Left colon (tissue), 2 donors: Measurements from ENCODE around the gene FANCD2. TPM values are rescaled to one million over a fixed set of nuclear protein-coding genes. Genes with fewer than 3 reads are reported as not detected.
"Not testable (repeated sequence)": the region's sequence is repeated elsewhere in the genome, so short reads cannot be mapped to it uniquely, and the experiment has no call there.

Source experiments
- ATAC-seq: fragments of 200-7000 bp; cut with Tn5 transposase; one replicate; pipeline ENCODE4 v1.9.1; 2020; ENCODE audit warnings: mild to moderate bottlenecking, moderate library complexity
- DNase-seq, 2 donors: peaks; one replicate each; pipeline ENCODE4 v3.0.0-alpha.2; 2020
- intact Hi-C, 2 donors: fragments of 100-400 bp; cut with DNase I in 1 of 2; cut with micrococcal nuclease in 1 of 2; formaldehyde crosslinking; loops; one replicate each; pipeline versions ENCODE4 v1.11.2 to v1.14.0; 2022; cut with DNase I, micrococcal nuclease
- long read RNA-seq: library from polyadenylated mRNA; unstranded; transcript quantifications from one replicate; pipeline ENCODE4 v2.0.0, GENCODE V29; 2021
- total RNA-seq, 2 donors: library from RNA; stranded (reverse); fragmentation: NEBNext Ultra II Directional; extraction: Animal tissue kit (Norgen Biotek cat#: 25700); gene quantifications; one replicate each; pipeline ENCODE4 v1.2.1, GENCODE V29; 2021
- donor health status: DM: no; HTN: no; CAD: no.
- donor health status: DM: yes; HTN: yes; CAD: no.

Gene FANCD2
- total RNA-seq = 10 to 100 TPM in 1 of 2 donors, 1 to 10 TPM in 1; 5.1 to 10.0 TPM
- long read RNA-seq, full-length matches to known transcripts = 2 of 8 reads
- long read RNA-seq, partial matches to known transcripts = 5 of 8 reads
- long read RNA-seq, other reads (novel, unspliced or antisense) = 1 of 8 reads

GRCh38 chr3:10026084-10026890 lies at the start of gene FANCD2:
FANCD2 (plus strand) TSS chr3:10026437; CDS start chr3:10028658, 2,221 bp downstream.
- intact Hi-C loops = no loop called here
- DNase-seq (peak; percentile 86 to 91), ATAC-seq (peak; percentile 99)

GRCh38 chr3:9976721-9977709 lies 49.2 kb upstream of the FANCD2 start:
- DNase-seq = peak; percentile 13 to 60
- intact Hi-C loops = no loop called here
- peak; percentile 84 for ATAC-seq

- ATAC-seq (no peak), DNase-seq (no peak)
- intact Hi-C loops = no loop called here
Observed at GRCh38 chr3:9978710-9979305, 47.4 kb upstream of the FANCD2 start.

- no peak for ATAC-seq
- no peak for DNase-seq
- intact Hi-C loops = no loop called here
Observed at GRCh38 chr3:9980251-9980650, 46.0 kb upstream of the FANCD2 start.

- peak; percentile 30 to 36 for DNase-seq
- intact Hi-C loops = no loop called here
- ATAC-seq = peak; percentile 39
Observed at GRCh38 chr3:9986230-9986725, 40.0 kb upstream of the FANCD2 start.

GRCh38 chr3:9994086-9994844 lies 32.0 kb upstream of the FANCD2 start:
- intact Hi-C loops = no loop called here
- ATAC-seq (no peak), DNase-seq (no peak)

GRCh38 chr3:10000686-10001085 lies 25.6 kb upstream of the FANCD2 start:
- intact Hi-C loops = no loop called here
- no peak for DNase-seq
- no peak for ATAC-seq

- ATAC-seq = no peak
- no peak for DNase-seq
- intact Hi-C loops = no loop called here
Observed at GRCh38 chr3:10002951-10003350, 23.3 kb upstream of the FANCD2 start.

GRCh38 chr3:10004506-10004905 lies 21.7 kb upstream of the FANCD2 start:
- ATAC-seq = no peak
- no peak for DNase-seq
- intact Hi-C loops = no loop called here

GRCh38 chr3:10004960-10005564 lies 21.2 kb upstream of the FANCD2 start:
- no peak for DNase-seq
- intact Hi-C loops = no loop called here
- ATAC-seq = no peak

- intact Hi-C loops = no loop called here
- no peak for DNase-seq
- no peak for ATAC-seq
Observed at GRCh38 chr3:10006048-10006761, 20.0 kb upstream of the FANCD2 start.

GRCh38 chr3:10006762-10007090 lies 19.5 kb upstream of the FANCD2 start:
- DNase-seq (no peak), ATAC-seq (no peak)
- intact Hi-C loops = no loop called here

- ATAC-seq = no peak
- intact Hi-C loops = no loop called here
- DNase-seq = no peak
Observed at GRCh38 chr3:10007126-10007782, 19.0 kb upstream of the FANCD2 start.

- DNase-seq, intact Hi-C loops, ATAC-seq: not testable (repeated sequence)
Observed at GRCh38 chr3:10008216-10008587, 18.0 kb upstream of the FANCD2 start.

- DNase-seq (peak; percentile 82 to 94), ATAC-seq (peak; percentile 71)
- intact Hi-C loops = no loop called here
Observed at GRCh38 chr3:10008588-10009344, 17.5 kb upstream of the FANCD2 start.

- ATAC-seq (peak; percentile 0), DNase-seq (no peak)
- intact Hi-C loops = no loop called here
Observed at GRCh38 chr3:10010421-10010877, 15.8 kb upstream of the FANCD2 start.
